ENCODE data around the gene POLR1F.
A peak's percentile ranks its signal among the peaks of the same experiment; 100 is the strongest.

Gene POLR1F, protein sequence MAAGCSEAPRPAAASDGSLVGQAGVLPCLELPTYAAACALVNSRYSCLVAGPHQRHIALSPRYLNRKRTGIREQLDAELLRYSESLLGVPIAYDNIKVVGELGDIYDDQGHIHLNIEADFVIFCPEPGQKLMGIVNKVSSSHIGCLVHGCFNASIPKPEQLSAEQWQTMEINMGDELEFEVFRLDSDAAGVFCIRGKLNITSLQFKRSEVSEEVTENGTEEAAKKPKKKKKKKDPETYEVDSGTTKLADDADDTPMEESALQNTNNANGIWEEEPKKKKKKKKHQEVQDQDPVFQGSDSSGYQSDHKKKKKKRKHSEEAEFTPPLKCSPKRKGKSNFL

DNA sequence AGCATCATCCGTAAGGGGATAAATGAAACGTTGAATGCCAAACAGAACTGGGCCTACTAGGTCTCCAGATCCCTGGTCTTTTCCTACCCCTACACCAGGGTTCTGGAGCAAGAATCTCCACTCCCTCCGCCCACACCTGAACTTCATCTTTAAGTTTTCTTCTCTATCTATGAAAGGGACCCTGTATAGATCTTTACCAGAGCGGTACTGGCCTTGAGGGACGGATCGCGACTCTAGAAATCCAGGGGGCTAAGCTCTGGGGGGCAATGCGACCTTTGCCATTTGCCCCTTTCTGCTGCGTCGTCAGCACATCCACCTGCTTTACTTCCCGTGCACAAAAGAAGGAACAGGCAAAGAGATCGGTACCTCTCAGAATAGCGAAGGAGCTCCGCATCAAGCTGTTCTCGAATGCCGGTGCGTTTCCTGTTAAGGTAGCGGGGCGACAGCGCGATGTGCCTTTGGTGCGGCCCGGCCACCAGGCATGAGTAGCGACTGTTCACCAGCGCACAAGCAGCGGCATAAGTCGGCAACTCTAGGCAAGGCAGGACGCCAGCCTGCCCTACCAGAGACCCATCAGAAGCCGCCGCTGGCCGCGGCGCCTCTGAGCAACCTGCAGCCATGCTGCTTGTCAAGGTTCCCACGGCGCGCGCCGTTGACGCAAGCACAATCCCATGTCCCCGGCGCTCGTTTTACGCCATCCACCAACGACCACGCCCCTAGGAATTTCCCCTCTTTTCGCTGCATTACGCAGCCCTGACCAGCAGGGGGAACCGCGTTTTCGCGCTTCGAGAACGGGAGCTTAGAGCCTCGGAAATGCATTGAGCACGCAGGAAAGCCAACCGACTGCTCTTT lies at the start of gene POLR1F:
Gene POLR1F, minus strand, starts transcription at position 641 of the 852 bp plus-strand sequence. Its CDS starts 21 bp downstream, at position 620.
- TF ChIP-seq, protein P1, sequence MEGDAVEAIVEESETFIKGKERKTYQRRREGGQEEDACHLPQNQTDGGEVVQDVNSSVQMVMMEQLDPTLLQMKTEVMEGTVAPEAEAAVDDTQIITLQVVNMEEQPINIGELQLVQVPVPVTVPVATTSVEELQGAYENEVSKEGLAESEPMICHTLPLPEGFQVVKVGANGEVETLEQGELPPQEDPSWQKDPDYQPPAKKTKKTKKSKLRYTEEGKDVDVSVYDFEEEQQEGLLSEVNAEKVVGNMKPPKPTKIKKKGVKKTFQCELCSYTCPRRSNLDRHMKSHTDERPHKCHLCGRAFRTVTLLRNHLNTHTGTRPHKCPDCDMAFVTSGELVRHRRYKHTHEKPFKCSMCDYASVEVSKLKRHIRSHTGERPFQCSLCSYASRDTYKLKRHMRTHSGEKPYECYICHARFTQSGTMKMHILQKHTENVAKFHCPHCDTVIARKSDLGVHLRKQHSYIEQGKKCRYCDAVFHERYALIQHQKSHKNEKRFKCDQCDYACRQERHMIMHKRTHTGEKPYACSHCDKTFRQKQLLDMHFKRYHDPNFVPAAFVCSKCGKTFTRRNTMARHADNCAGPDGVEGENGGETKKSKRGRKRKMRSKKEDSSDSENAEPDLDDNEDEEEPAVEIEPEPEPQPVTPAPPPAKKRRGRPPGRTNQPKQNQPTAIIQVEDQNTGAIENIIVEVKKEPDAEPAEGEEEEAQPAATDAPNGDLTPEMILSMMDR (IDR thresholded peaks at IDR 0.05; ENCODE audit: low read depth, low read length) = peak; percentile 92
- H3K4me3 ChIP-seq (replicated peaks in 1 of 2; ENCODE audit: low read depth in 2 of 2, low read length in 2 of 2) = peak within 1 kb of the TSS; percentile 79 to 97
- DNase-seq (ENCODE audit: low read depth in 2 of 2) = peak; percentile 96 to 97

DNA sequence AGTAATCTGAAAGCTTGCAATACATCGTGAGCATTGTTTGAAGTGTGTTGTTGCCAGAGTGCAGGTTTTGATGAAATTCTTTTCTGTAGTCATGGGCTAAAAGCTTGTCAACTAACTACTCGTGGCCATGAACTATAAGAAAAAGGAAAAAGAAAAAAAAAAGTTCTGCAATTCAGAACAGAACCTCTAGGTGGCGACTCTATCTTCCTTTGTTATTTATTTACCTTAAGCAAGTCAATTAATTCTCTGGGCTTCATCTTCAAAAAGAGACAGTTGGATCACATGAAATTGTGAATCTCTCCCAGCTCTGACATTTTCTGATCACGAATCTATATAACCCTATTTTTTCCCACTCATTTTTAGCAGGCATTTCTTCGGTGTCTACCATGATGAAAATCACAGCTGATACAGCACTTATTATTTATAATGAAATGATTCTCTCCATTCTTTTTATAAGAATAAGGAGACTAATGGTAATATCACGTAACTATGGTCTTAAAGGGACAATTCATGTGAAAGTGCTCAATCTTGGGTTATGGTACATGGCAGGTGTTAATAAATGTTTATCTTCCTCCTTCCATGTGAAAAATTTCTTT lies 45.8 kb upstream of the POLR1F start:
- TF ChIP-seq, protein P1 (IDR thresholded peaks at IDR 0.05; ENCODE audit: low read depth, low read length) = peak; percentile 52
- no peak overlapping the region for H3K4me3 ChIP-seq (replicated peaks in 1 of 2; ENCODE audit: low read depth in 2 of 2, low read length in 2 of 2)
- DNase-seq (ENCODE audit: low read depth in 2 of 2) = peak; percentile 65 to 69

DNA sequence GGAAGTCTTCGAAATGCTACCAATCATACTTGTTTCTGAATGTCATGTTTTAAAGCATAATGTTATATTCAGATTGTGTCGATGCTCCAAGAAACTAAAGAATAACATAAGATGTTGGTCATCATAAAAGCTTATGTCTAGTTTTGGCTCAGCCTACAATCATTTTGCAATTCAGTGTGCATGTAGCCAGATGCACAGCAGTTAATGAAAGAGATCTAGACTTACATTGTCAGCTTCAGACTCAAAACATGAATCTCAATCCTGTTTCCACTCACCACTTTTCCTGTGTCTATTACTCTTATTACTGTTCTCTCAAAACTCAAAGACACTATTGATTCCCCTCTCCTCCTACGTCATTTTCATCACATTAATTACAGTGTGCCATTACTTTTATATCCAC lies 43.2 kb upstream of the POLR1F start:
- peak in 1 of 2 donors; percentile 27 for DNase-seq (ENCODE audit: low read depth in 2 of 2)

DNA sequence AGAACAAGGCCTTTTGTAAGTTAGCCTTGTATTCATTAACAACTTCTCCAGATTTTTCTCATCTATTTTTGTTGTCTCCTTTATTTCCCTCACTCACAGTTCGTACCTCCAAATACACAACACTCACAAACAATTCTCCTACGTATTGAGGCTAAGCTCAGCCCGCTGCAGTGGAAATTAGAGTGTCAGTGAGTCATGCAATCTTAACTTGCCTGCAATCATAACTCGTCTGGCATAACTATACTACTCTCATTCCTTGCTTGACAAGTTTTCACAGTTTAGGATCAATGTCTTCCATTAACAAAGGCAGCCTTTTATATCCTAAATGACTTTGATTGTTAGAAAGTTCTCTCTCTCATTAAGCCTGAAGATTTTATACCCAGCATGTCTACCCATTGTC lies 40.8 kb upstream of the POLR1F start:
- TF ChIP-seq, protein P1 (IDR thresholded peaks at IDR 0.05; ENCODE audit: low read depth, low read length) = no peak

More for the DNA sequence above, 43.2 kb upstream of the POLR1F start:
- TF ChIP-seq, protein P1 (IDR thresholded peaks at IDR 0.05; ENCODE audit: low read depth, low read length) = no peak
- no peak overlapping the region for H3K4me3 ChIP-seq (replicated peaks in 1 of 2; ENCODE audit: low read depth in 2 of 2, low read length in 2 of 2)

DNA sequence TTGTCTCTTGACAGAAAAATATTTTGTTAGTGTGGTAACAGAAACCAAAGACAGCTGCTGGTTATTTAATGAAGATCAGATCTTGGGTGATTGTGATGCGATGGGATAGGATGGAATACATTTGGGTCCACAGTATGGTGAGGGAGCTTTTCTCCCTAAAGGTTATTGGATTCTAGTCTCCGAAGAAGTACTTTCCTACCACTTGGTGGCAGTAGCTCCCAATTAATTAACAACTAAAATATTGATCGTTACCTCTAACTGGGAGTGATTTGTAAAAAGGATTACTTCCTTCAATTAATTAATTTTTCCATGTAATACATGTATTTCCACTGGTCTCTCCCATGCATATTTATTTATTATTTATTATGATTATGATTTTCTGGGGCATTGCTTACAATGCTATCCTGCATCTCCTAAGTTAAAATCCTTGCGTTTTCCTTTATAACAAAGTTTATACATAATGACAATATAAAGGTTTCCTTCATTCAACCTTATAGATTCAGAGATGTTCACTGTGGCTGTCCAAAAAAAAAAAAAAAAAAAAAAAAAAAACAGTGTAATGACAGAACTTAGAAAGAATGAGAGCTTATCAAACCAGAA lies 39.0 kb upstream of the POLR1F start:
- peak; percentile 60 to 63 for DNase-seq (ENCODE audit: low read depth in 2 of 2)
- TF ChIP-seq, protein P1 (IDR thresholded peaks at IDR 0.05; ENCODE audit: low read depth, low read length) = peak; percentile 50
- no peak overlapping the region for H3K4me3 ChIP-seq (replicated peaks in 1 of 2; ENCODE audit: low read depth in 2 of 2, low read length in 2 of 2)

More for the DNA sequence above, 40.8 kb upstream of the POLR1F start:
- no peak overlapping the region for H3K4me3 ChIP-seq (replicated peaks in 1 of 2; ENCODE audit: low read depth in 2 of 2, low read length in 2 of 2)
- DNase-seq (ENCODE audit: low read depth in 2 of 2) = peak; percentile 4 to 13

DNA sequence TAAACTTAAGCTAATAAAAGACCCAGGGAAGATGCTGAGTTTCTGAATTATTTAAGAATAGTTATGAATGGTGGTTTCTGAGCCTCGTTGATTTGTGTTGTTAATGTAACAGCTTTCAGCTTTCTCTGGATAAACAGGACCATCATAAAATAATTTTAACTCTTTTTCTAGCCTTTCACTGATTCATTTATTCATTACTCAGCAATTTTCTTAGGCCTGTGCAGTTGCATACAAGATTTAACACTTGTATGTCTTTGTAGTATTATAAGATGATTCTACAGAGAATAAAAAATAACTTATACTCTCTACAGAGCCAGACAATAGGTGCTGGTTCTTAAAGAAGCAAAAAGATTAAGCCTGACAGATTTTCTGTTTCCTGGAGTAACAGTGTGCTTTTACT lies 35.2 kb upstream of the POLR1F start:
- TF ChIP-seq, protein P1 (IDR thresholded peaks at IDR 0.05; ENCODE audit: low read depth, low read length) = no peak
- H3K4me3 ChIP-seq (replicated peaks in 1 of 2; ENCODE audit: low read depth in 2 of 2, low read length in 2 of 2) = no peak overlapping the region
- no peak for DNase-seq (ENCODE audit: low read depth in 2 of 2)
